Choroid plexus epithelial cell (primary cell): ENCODE data around the gene MUC7.
"Not testable (repeated sequence)": the region's sequence is repeated elsewhere in the genome, so short reads cannot be mapped to it uniquely, and the experiment has no call there.

Source experiments
- DNase-seq: peaks from one replicate; pipeline ENCODE4 v3.0.0-alpha.2; 2010; ENCODE audit warnings: low read depth
- H3K4me3 ChIP-seq: 2 replicates; pipeline ENCODE4 v1.5.1; 2011; ENCODE audit warnings: low read depth, mild to moderate bottlenecking, control low read depth, low read length, moderate library complexity
- CTCF ChIP-seq: conservative IDR thresholded peaks from 2 replicates; pipeline ENCODE4 v1.5.1; 2011; ENCODE audit warnings: low read depth, mild to moderate bottlenecking, control low read depth, inconsistent platforms, low read length, moderate library complexity

MUC7 gene

GRCh38 chr4:70452946-70453345 is 19.1 kb upstream of the MUC7 start:
- no peak overlapping the region for H3K4me3 ChIP-seq
- DNase-seq, result no peak
- no peak for TF ChIP-seq CTCF

- no peak overlapping the region for H3K4me3 ChIP-seq
- TF ChIP-seq CTCF, result no peak
- no peak for DNase-seq
Measured at GRCh38 chr4:70463335-70463734, 8.7 kb upstream of the MUC7 start.

- no peak for DNase-seq
- TF ChIP-seq CTCF, result no peak
- H3K4me3 ChIP-seq, result no peak overlapping the region
Measured at GRCh38 chr4:70473679-70474078, 1.7 kb downstream of the MUC7 start.

- no peak for DNase-seq
- no peak overlapping the region for H3K4me3 ChIP-seq
- no peak for TF ChIP-seq CTCF
Measured at GRCh38 chr4:70488748-70489147, 16.8 kb downstream of the MUC7 start.

- TF ChIP-seq CTCF, result no peak
Measured at GRCh38 chr4:70496231-70496630, 24.2 kb downstream of the MUC7 start.

GRCh38 chr4:70501838-70502237 is 29.8 kb downstream of the MUC7 start:
- DNase-seq, result peak; percentile 13
- H3K4me3 ChIP-seq, result not testable (repeated sequence)

More at GRCh38 chr4:70496231-70496630, 24.2 kb downstream of the MUC7 start:
- no peak for DNase-seq
- no peak overlapping the region for H3K4me3 ChIP-seq

GRCh38 chr4:70504733-70505132 is 32.7 kb downstream of the MUC7 start:
- DNase-seq, result no peak
- no peak for TF ChIP-seq CTCF
- no peak overlapping the region for H3K4me3 ChIP-seq
